Measurements from ENCODE around the gene SNX4. TPM values are rescaled to one million over a fixed set of nuclear protein-coding genes. Genes with fewer than 3 reads are reported as not detected.
"Not testable (repeated sequence)": the region's sequence is repeated elsewhere in the genome, so short reads cannot be mapped to it uniquely, and the experiment has no call there.

SNX4 gene
- 51.0 and 60.3 TPM in 2 replicates for total RNA-seq
- 19.4 TPM for polyA plus RNA-seq (2012)

- DNase-seq (ENCODE audit: low read depth): peak; percentile 97
Measured at GRCh38 chr3:125519678-125520562, at the start of gene SNX4. Gene SNX4, minus strand, starts transcription at chr3:125520202. Its CDS starts 30 bp downstream, at chr3:125520172.

DNA sequence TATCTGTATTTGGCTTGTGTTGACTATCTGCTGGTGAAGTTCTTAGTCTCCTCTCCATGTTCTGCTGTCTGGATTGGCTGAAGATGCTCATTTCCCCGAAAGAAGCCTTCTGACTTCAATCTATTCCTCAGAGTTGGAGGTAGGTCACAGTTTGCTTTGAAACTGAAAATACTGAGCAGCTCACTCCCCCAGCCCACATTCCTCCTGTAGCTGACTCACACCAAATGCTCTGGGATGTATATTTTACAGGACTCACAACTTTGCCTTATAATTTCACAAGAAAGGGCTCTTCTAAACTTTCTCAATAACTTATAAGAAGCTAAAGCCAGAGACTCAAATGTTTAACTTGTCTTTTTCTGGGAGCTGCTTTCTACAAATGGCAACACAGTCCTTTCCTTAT, 36.3 kb upstream of the SNX4 start:
- no peak for DNase-seq (ENCODE audit: low read depth)

DNA sequence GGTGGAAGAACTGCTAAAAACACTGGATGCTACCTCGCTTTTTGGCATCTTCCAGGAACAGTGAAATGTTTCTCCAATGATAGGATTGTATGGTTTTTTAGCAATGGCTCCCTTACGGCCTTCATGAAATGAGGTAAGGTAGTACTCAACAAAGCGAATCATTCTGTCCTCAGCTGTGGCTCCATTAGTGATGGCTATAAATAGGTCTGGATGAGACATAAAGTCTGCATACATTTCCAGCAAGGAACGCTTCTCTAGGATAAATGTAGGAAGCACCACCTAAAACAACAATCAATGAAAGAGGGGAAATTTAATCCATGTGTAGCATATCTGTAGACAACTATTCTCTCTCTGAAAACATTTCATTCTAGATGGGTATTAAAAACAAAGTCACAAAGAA, 32.4 kb upstream of the SNX4 start:
- no peak for DNase-seq (ENCODE audit: low read depth)

GRCh38 chr3:125528920-125529319, 8.9 kb upstream of the SNX4 start:
- no peak for DNase-seq (ENCODE audit: low read depth)

DNA sequence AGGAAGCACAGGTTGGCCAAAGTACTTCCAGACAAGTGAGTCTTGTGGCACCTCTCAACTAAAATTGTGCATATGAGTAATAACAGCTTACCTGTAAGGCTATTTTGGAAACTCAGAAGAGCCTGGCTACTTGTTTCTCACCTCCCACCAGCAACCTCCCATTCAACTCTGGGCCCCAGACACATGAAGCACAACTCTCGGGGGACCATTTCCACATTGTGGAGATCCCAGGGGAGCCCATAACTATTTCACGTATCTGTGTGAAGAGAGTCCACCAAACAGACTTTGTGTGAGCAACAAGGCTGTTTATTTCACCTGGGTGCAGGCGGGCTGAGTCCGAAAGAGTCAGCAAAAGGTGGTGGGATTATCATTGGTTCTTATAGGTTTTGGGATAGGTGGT, 5.2 kb upstream of the SNX4 start:
- DNase-seq (ENCODE audit: low read depth): no peak

DNA sequence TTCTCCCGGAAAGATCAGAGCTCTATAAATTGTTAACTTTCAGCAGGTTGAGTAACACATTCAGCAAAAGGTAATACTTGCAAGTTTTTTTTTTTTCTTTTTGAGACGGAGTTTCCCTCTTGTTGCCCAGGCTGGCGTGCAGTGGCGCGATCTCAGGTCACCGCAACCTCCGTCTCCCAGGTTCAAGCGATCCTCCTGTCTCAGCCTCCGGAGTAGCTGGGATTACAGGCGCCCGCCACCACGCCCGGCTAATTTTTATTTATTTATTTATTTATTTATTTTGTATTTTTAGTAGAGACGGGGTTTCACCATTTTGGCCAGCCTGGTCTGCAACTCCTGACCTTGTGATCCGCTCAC, 539 bp upstream of the SNX4 start:
- not testable (repeated sequence) for DNase-seq (ENCODE audit: low read depth)

DNA sequence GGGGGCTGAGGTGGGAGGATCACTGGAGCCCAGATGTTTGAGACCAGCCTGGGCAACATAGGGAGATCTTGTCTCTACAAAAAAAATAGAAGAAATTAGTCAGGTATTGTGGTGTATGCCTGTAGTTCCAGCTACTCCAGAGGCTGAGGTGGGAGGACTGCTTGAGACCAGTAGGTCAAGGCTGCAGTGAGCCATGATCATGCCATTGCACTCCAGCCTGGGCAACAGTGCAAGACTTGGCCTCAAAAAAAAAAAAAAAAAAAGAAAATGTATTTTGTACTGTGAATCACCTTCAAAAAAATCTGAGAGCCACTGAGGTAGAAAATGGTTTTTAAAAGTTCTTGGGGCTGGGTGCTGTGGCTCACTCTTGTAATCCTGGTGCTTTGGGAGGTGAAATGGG, 4.6 kb downstream of the SNX4 start:
- DNase-seq (ENCODE audit: low read depth): no peak

GRCh38 chr3:125513490-125514115, 6.4 kb downstream of the SNX4 start:
- no peak for DNase-seq (ENCODE audit: low read depth)

DNA sequence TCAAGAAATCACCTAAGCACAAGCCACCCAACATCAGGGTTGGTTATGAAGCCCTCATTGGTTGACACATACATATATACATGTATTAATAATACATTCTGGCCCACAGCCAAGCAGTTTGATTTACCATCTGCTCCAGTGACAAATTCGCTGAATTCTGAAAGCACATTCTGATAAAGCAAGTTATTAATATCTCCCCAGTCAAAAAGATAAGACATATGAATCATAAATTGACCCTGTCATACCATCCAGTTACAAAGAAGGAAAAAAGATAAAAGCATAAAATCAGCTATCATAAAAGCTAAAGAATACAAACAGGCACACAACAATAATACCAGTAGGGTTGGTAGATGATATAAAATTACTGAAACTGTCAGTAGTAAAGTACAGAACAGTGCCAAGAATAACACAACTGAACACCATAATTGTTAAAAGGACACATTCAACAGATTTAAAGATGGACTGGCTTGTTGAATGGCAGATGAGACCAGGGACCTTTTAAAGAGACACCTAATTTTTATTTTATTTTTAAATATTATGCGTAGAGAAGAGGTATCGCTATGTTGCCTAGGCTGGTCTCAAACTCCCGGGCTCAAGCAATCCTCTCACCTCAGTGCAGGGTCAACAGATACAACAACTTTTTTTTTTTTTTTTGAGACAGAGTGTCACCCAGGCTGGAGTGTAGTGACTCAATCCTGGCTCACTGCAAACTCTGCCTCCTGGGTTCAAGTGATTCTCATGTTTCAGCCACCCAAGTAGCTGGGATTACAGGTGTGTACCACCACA, 7.7 kb downstream of the SNX4 start:
- no peak for DNase-seq (ENCODE audit: low read depth)

- no peak for DNase-seq (ENCODE audit: low read depth)
Measured at GRCh38 chr3:125511420-125512118, 8.4 kb downstream of the SNX4 start.

GRCh38 chr3:125507128-125507527, 12.9 kb downstream of the SNX4 start:
- DNase-seq (ENCODE audit: low read depth): no peak

GRCh38 chr3:125498630-125499029, 21.4 kb downstream of the SNX4 start:
- DNase-seq (ENCODE audit: low read depth): no peak

GRCh38 chr3:125496701-125497100, 23.3 kb downstream of the SNX4 start:
- DNase-seq (ENCODE audit: low read depth): no peak

GRCh38 chr3:125482406-125482805, 37.6 kb downstream of the SNX4 start:
- no peak for DNase-seq (ENCODE audit: low read depth)

- no peak for DNase-seq (ENCODE audit: low read depth)
Measured at GRCh38 chr3:125481786-125482185, 38.2 kb downstream of the SNX4 start.

GRCh38 chr3:125481375-125481759, 38.6 kb downstream of the SNX4 start:
- not testable (repeated sequence) for DNase-seq (ENCODE audit: low read depth)

DNA sequence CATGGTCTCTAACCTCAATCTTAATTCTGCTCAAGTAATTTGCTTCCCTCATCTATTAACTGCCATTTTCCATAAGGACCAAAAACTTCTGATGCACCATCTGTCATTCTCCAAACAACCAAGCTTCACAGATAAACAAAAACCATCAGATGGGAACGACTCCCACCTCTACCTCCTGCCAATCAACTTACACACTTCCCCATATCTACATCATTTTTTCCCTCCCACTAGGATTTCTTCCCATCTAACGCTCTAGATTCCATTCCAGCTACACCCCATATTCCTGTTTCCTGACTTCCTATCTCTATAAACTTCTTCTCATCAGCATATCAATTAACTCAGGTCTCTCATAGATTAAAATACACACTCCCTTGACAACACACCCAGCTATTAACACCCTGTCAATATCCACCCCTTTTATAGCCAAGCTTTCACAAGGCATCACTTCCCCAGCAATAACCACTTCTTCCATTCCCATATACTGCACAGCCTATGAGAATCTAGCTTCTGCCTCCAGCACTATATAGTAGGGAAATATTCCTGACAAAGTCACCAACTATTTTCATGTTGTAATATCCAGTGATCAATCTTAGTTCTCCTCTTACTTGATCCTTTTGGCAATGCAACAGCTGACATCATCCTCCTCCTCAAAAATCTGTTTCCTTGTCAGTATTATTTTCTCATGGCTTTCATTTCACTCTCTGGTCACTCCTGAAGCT, 39.2 kb downstream of the SNX4 start:
- DNase-seq (ENCODE audit: low read depth): no peak

GRCh38 chr3:125479091-125479490, 40.9 kb downstream of the SNX4 start:
- peak; percentile 2 for DNase-seq (ENCODE audit: low read depth)

GRCh38 chr3:125478326-125478725, 41.7 kb downstream of the SNX4 start:
- peak; percentile 2 for DNase-seq (ENCODE audit: low read depth)

DNA sequence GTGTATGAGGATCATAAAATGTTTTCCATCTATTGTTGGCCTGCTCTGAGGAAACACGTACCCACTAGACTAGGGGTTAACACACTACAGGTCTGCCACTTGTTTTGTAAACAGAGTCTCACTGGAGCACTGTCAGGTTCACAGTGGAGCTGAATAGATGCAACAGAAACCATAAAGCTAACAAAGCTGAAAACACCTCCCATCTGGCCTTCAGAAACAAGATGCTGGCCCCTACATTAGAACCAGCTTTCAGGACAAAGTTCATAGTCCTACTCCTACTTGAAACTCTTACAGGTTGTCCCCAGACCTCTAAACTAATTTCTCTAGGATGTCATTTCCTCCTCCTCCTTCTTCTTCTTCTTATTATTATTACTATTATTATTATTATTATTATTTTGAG, 42.3 kb downstream of the SNX4 start:
- DNase-seq (ENCODE audit: low read depth): no peak

- no peak for DNase-seq (ENCODE audit: low read depth)
Measured at GRCh38 chr3:125470671-125471070, 49.3 kb downstream of the SNX4 start.

Data from myocyte (in vitro differentiated cells).